Epithelial cell of alveolus of lung (primary cell): ENCODE measurements around the gene MMP25. TPM values are rescaled to one million over a fixed set of nuclear protein-coding genes. Genes with fewer than 3 reads are reported as not detected.

Source experiments
- total RNA-seq: library from RNA; depleted of rRNA; stranded (reverse); fragments of >200 nt; gene quantifications from 2 replicates; pipeline ENCODE4 v1.2.1, GENCODE V29; 2015

MMP25 gene, protein sequence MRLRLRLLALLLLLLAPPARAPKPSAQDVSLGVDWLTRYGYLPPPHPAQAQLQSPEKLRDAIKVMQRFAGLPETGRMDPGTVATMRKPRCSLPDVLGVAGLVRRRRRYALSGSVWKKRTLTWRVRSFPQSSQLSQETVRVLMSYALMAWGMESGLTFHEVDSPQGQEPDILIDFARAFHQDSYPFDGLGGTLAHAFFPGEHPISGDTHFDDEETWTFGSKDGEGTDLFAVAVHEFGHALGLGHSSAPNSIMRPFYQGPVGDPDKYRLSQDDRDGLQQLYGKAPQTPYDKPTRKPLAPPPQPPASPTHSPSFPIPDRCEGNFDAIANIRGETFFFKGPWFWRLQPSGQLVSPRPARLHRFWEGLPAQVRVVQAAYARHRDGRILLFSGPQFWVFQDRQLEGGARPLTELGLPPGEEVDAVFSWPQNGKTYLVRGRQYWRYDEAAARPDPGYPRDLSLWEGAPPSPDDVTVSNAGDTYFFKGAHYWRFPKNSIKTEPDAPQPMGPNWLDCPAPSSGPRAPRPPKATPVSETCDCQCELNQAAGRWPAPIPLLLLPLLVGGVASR
- 0.13 TPM in 1 of 2 replicates, not detected in the other for total RNA-seq

DNA sequence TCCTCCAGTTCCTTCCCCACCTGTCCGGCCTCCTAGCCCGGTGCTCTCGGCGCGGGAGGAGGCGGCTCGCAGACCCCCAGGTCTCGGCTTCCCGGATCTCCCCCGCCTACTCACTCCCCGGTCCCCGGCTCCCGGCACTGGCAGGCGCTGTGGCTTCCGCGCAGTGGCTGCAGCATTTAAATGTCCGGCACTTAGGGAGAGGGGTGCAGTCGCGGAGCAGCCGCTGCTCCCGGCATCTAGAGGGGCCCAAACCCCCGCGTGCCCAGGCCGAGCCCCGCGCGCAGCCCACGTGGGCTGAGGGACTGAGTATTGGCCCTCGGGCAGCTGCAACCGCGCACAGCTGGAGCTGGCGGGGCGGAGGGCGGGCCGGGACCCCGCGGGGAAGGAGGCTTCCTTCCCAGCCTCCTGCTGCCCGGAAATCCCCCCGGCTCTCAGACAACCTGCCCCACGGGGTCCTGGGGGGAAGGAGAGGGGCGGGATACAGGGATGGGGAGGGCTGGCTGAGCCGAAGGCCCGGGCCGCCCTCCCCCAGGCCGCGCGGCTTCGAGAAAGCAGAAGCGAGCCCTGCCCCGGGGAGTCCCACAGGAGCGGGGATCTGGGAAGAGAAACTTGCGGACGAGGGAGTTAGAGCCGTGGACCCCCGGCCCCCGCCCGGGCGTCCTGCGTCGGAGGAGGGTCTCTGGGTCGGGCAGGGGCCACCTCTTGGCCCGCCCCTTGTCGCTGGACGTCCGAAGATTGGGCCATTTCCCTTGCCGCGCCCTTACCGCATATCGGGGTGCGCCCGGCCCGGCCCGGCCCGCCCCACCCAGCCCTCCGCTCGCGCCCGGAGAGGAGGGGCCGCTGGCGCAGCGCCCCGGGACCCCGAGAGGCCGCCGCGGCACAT is at the start of gene MMP25:
Gene MMP25, plus strand, starts transcription at position 804 of the 883 bp plus-strand sequence. CDS start 357 bp downstream, outside the sequence.

DNA sequence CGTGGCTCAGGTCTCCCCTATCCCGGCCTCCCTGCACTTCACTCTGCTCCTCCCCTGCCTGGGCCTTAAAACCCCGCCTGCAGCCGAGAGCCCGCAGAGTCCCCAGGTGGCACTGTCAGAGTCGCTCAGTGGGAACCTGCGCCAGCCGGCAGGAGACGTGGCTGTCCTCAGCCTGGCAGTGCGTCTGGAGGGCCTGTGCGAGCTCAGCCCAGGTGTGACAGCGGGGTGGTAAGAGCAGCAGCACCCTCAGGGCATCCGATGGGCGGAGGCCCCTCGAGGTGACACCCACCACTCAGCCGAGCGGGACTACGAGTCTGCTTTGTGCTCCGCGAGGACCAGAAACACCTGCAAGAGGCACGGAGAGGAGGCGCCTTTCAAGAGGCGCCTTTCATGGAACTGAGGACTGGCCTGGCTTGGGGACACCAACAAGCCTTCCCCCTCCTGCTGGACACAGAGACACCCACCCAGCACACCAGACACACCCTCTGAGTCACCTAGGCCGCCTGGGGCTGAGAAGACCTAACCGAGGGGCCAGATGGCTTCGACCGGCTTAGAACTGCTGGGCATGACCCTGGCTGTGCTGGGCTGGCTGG is 33.4 kb upstream of the MMP25 start, which contains the start of gene CLDN9:
Gene CLDN9, plus strand, starts transcription at position 96 of the 593 bp plus-strand sequence. Its CDS starts 440 bp downstream, at position 536.

DNA sequence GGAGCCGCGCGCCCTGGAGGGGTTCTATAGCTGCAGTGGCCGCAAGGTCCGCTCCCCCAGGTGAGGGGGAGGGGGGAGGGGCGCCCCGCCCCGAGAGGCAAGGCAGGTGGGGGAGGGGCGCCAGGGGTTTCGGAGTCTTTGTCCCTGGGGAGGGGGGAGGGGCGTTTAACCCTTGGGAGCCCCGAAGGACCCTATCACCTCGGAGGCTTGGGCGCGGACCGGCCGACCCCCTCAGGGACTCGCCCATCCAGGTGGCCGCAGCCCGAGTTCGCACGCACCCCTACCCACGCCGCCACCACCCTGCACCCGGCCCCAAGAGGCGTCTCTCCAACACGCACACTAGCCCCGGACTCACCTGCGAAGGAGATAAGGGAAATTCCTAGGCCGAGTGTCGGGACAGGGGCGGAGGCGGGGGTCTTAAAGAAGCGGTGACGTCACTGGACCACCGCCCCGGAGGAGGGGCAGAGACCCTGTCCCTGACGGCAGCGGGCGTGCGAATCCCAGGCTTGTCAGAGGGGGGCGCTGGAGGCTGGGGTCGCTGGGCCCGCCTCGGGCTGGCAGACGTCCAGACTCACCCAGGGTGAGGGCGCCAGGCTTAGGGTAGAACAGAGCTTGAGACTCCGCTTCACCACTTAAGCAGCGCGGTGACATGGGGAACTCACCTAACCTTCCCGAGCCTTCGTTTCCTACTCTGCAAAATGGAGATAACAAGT is 28.4 kb upstream of the MMP25 start, which contains the start of gene CLDN6:
Gene CLDN6, minus strand, starts transcription at position 390 of the 713 bp plus-strand sequence. CDS start 2,162 bp downstream, outside the sequence.

DNA sequence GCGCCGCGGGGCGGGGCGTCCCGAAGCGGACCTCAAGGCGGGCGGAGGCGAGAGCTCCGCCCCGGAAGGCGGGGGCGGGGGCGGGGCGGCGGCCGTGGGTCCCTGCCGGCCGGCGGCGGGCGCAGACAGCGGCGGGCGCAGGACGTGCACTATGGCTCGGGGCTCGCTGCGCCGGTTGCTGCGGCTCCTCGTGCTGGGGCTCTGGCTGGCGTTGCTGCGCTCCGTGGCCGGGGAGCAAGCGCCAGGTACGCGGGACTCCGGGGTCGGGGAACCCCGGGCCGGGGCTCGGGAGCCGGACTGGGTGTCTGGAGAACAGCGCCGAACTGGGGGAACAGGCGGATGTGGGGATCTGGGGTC is 26.1 kb upstream of the MMP25 start, which contains the start of gene TNFRSF12A:
Gene TNFRSF12A, plus strand, starts transcription at position 122 of the 357 bp plus-strand sequence. Its CDS starts 30 bp downstream, at position 152.

DNA sequence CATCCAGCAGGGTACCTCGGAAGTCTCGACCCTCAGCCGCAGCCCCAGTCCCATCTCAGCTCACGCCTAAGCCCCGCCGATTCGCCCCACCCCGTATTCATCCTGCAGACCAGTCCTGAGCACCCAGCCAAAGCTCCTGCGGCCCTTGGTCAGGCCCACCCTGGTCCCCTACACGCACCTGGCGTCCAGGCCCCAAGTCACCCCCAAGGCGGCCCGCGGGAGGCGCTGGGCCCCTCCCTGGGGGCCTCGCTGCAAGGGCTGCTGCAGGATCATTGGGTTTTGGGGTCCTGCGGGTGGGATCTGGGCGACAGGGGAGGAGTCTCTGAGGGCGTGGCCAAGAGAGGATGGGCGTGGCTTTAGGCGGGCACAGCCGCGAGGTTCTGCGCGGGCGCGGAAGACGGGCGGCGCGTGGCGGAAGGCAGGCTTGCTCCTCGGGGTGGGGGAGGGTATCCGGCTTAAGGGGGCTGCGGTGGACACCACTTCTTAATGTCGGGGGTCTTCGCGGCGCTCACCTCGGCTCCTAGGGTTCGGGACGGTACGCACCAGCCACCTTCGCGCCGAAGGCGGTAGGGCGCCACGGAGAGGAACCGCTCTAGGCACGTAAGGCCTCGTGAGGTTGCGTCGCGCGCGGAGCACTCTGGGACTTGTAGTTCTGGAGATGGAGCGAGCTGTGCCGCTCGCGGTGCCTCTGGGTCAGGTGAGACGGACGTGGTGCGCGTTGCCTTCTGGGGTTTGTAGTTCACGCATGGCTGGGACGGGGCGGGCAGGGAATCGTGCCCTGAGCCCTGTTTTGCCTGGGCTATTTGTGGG is 22.5 kb upstream of the MMP25 start, which contains the start of the genes HCFC1R1 and THOC6:
Gene HCFC1R1, minus strand, starts transcription at position 274 of the 810 bp plus-strand sequence. Its CDS starts 1 bp downstream, at position 273.
Gene THOC6, plus strand, starts transcription at position 367 of the 810 bp plus-strand sequence. Its CDS starts 292 bp downstream, at position 659.

DNA sequence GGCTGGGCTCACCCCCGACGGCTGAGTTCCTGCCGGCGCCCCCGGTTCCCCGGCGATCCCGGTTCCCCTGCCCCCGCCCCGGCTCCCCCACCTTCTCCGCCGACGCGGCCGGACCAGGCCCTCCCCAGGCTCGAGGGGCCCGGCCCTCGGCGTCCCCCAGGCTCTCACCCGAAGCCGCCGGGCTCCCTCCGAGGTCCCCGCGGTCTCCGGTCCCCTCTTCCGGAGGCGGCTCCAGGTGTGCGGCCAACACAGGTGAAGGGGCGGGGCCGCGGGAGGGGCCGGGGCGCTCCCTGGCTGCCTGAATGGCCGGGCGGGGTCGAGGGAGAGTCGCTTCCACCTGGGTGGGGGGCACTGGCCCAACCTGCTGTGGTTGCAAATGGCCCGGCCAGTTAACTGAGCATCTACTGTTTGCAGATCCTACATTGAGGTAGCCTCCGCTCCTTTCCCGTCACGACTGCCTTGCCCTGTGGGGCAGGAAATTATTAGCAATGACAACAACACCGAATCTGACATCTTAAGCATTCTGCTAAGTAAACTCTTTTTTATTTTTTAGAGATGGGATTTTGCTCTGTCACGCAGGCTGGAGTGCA is 9.5 kb upstream of the MMP25 start, which contains the start of gene BICDL2:
Gene BICDL2, minus strand, starts transcription at position 219 of the 590 bp plus-strand sequence. CDS start 1,448 bp downstream, outside the sequence.

DNA sequence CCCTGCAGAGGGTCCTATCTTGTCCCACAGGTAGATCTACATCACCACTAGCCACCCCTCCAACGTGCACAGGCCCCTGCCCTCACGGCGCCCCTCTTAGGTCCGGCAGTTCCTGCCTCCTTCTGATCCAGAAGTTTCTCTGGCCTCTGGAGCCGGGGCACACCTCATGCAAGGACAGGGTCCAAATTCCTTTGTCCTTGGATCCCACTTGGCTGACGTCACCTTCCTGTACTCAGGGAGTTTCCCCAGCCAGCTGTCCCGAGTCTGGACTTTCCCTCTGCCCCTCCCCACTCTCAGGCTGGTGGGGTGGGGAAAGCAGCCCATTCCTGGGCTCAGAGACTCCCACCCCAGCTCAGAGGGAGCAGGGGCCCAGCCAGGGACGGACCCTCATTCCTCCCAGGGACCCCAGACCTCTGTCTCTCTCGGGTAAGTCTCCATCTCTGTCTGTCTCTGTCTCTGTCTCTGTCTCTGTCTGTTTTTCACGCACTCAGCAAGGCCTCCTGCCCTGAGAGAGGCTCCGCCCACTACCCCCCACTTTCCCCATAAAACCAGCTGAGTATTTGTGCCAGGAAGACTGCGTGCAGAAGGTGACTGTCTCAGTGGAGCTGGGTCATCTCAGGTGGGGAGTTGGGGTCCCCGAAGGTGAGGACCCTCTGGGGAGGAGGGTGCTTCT is 18.8 kb downstream of the MMP25 start, which contains the start of gene IL32:
Gene IL32, plus strand, starts transcription at position 572 of the 673 bp plus-strand sequence. CDS start 172 bp downstream, outside the sequence.

DNA sequence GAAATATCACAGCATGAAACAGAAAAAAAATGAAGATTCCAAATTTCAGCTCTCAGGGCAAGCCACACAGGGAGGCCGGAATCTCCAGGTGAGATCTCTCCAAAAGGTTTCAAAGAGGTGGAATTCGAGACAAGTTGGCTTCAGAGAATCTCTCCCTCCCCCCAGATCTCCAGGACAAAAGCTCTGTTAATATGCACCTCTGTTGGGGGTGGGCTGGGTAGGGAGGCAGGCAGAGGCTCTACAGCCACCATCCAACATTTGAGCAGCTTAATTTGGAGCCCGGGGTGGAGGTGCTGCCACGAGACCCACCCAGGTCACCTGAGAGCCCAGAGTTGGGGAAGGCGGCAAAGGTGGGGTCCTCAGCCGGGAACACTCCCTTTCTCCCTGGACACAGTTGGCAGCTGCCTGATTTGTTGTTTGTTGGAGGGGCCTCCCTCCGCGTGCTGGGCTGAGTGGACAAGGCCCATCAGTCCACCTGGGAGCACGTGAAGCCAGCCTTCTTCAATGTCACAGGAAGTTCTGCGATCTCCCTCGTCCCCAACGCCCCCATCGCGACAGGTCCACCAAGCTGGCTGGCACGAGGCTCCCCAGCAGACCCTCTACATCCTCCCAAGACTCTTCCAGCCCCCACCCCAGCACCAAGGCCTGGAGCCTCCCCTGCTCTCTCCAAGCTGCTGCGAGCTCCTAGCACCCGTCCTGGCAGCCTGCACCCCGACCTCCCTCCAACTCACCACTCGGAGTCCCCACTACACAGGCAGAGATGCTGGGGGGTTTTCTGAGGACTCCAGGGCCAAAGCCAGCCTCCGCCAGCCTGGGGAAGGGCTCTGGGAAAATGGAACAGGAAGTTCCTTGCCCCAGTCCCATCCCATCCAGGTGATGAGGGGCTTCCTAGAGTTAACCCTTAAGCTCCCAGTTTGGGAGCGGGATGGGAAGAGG is 52.4 kb downstream of the MMP25 start, which contains the start of gene ZSCAN10:
Gene ZSCAN10, minus strand, starts transcription at position 836 of the 936 bp plus-strand sequence. CDS start 6,357 bp downstream, outside the sequence.

Other genes starting within 250 kb of the MMP25 start
- gene PRSS41, start 248.1 kb upstream of the MMP25 start, total RNA-seq: not detected in 2 replicates
- gene PRSS21, start 229.3 kb upstream of the MMP25 start, total RNA-seq: 2.2 TPM in 1 of 2 replicates, not detected in the other
- 1.4 TPM in 1 of 2 replicates, not detected in the other for gene ZG16B, start 216.3 kb upstream of the MMP25 start, total RNA-seq
- 0.40 and 4.3 TPM in 2 replicates for gene PRSS22, start 188.4 kb upstream of the MMP25 start, total RNA-seq
- 76.9 and 147 TPM in 2 replicates for gene FLYWCH2, start 163.3 kb upstream of the MMP25 start, total RNA-seq
- gene FLYWCH1, start 134.6 kb upstream of the MMP25 start, total RNA-seq: 34.7 and 50.4 TPM in 2 replicates
- 1.2 TPM in 1 of 2 replicates, not detected in the other for gene KREMEN2, start 82.3 kb upstream of the MMP25 start, total RNA-seq
- 6.7 and 13.7 TPM in 2 replicates for gene PAQR4, start 77.2 kb upstream of the MMP25 start, total RNA-seq
- 12.6 and 30.1 TPM in 2 replicates for gene PKMYT1, start 66.1 kb upstream of the MMP25 start, total RNA-seq
- 0.39 TPM in 1 of 2 replicates, not detected in the other for gene CLDN9, start 33.6 kb upstream of the MMP25 start, total RNA-seq
- 2.6 and 23.9 TPM in 2 replicates for gene CLDN6, start 28.4 kb upstream of the MMP25 start, total RNA-seq
- 24.8 and 323 TPM in 2 replicates for gene TNFRSF12A, start 26.2 kb upstream of the MMP25 start, total RNA-seq
- 56.6 and 61.4 TPM in 2 replicates for gene HCFC1R1, start 22.6 kb upstream of the MMP25 start, total RNA-seq
- 18.5 and 33.4 TPM in 2 replicates for gene THOC6, start 22.5 kb upstream of the MMP25 start, total RNA-seq
- 1.9 TPM in 1 of 2 replicates, not detected in the other for gene BICDL2, start 9.6 kb upstream of the MMP25 start, total RNA-seq
- gene IL32, start 19.1 kb downstream of the MMP25 start, total RNA-seq: 5.3 and 123 TPM in 2 replicates
- gene ZSCAN10, start 52.7 kb downstream of the MMP25 start, total RNA-seq: not detected in 2 replicates
- gene ZNF205, start 66.0 kb downstream of the MMP25 start, total RNA-seq: 9.6 and 18.7 TPM in 2 replicates
- gene ZNF213, start 88.5 kb downstream of the MMP25 start, total RNA-seq: 7.2 and 12.7 TPM in 2 replicates
- gene OR1F1, start 141.6 kb downstream of the MMP25 start, total RNA-seq: not detected in 2 replicates
- 4.4 and 12.1 TPM in 2 replicates for gene ZNF200, start 188.6 kb downstream of the MMP25 start, total RNA-seq
- not detected in 2 replicates for gene MEFV, start 210.1 kb downstream of the MMP25 start, total RNA-seq
- 34.6 and 49.3 TPM in 2 replicates for gene ZNF263, start 236.9 kb downstream of the MMP25 start, total RNA-seq